Ecto neural progenitor cell (in vitro differentiated cells): ENCODE measurements around the gene RABGAP1L.
"Not testable (repeated sequence)": the region's sequence is repeated elsewhere in the genome, so short reads cannot be mapped to it uniquely, and the experiment has no call there.

Experiments used
- DNase-seq: peaks from one replicate; pipeline ENCODE4 v3.0.0-alpha.2; 2018; ENCODE audit warnings: low spot score

Gene RABGAP1L

GRCh38 chr1:174577681-174578080, 418.4 kb downstream of the RABGAP1L start:
- DNase-seq, result no peak

GRCh38 chr1:174580801-174581200, 421.5 kb downstream of the RABGAP1L start:
- no peak for DNase-seq

GRCh38 chr1:174583316-174583715, 424.0 kb downstream of the RABGAP1L start:
- no peak for DNase-seq

- no peak for DNase-seq
Observed at GRCh38 chr1:174584071-174584470, 424.8 kb downstream of the RABGAP1L start.

GRCh38 chr1:174588618-174589017, 429.3 kb downstream of the RABGAP1L start:
- DNase-seq, result not testable (repeated sequence)

GRCh38 chr1:174605198-174605597, 445.9 kb downstream of the RABGAP1L start:
- no peak for DNase-seq

- DNase-seq, result no peak
Observed at GRCh38 chr1:174606471-174606870, 447.2 kb downstream of the RABGAP1L start.

GRCh38 chr1:174617905-174618304, 458.6 kb downstream of the RABGAP1L start:
- not testable (repeated sequence) for DNase-seq

- no peak for DNase-seq
Observed at GRCh38 chr1:174623324-174624035, 464.2 kb downstream of the RABGAP1L start.

GRCh38 chr1:174626031-174627025, 467.0 kb downstream of the RABGAP1L start:
- no peak for DNase-seq

- no peak for DNase-seq
Observed at GRCh38 chr1:174637487-174637886, 478.2 kb downstream of the RABGAP1L start.

GRCh38 chr1:174639461-174639860, 480.1 kb downstream of the RABGAP1L start:
- no peak for DNase-seq

- DNase-seq, result no peak
Observed at GRCh38 chr1:174640783-174641182, 481.5 kb downstream of the RABGAP1L start.

GRCh38 chr1:174642393-174642792, 483.1 kb downstream of the RABGAP1L start:
- DNase-seq, result no peak

GRCh38 chr1:174643206-174643605, 483.9 kb downstream of the RABGAP1L start:
- no peak for DNase-seq

GRCh38 chr1:174649572-174649971, 490.3 kb downstream of the RABGAP1L start:
- DNase-seq, result not testable (repeated sequence)

GRCh38 chr1:174652569-174653280, 493.4 kb downstream of the RABGAP1L start:
- DNase-seq, result peak; percentile 66

- no peak for DNase-seq
Observed at GRCh38 chr1:174654560-174654959, 495.2 kb downstream of the RABGAP1L start.

- DNase-seq, result no peak
Observed at GRCh38 chr1:174656409-174657059, 497.2 kb downstream of the RABGAP1L start.

- no peak for DNase-seq
Observed at GRCh38 chr1:174657411-174657810, 498.1 kb downstream of the RABGAP1L start.

GRCh38 chr1:174657893-174658292, 498.6 kb downstream of the RABGAP1L start:
- no peak for DNase-seq

GRCh38 chr1:174659823-174660222, 500.5 kb downstream of the RABGAP1L start:
- no peak for DNase-seq
